Loucy (cell line): ENCODE results near the gene ZNF160.

Experiments
- H2AFZ ChIP-seq: fragments of 200-600 bp; sonication (generic); 2 replicates; pipeline ENCODE4 v1.6.0; 2016; ENCODE audit warnings: antibody characterized with exemption, mild to moderate bottlenecking, low read length, moderate library complexity
- H3F3A ChIP-seq: fragments of 200-600 bp; 2 replicates; pipeline ENCODE4 v1.6.0; 2016; ENCODE audit warnings: antibody characterized with exemption, low read depth, mild to moderate bottlenecking
- H3K27me3 ChIP-seq: fragments of 200-600 bp; sonication (generic); 2 replicates; pipeline ENCODE4 v1.6.1; 2014; ENCODE audit warnings: low read length, mild to moderate bottlenecking; ENCODE audit not compliant: insufficient read depth, poor library complexity, severe bottlenecking
- H3K36me3 ChIP-seq: fragments of 200-600 bp; sonication (generic); 2 replicates; pipeline ENCODE4 v1.6.1; 2016; ENCODE audit warnings: low read length; ENCODE audit not compliant: insufficient read depth
- H3K4me1 ChIP-seq: fragments of 200-600 bp; sonication (generic); 2 replicates; pipeline ENCODE4 v1.5.1; 2014; ENCODE audit warnings: low read length, mild to moderate bottlenecking; ENCODE audit not compliant: insufficient read depth, poor library complexity, severe bottlenecking
- H3K4me2 ChIP-seq: fragments of 200-600 bp; sonication (generic); 2 replicates; pipeline ENCODE4 v1.6.0; 2014; ENCODE audit warnings: antibody characterized with exemption, low read length, low read depth, mild to moderate bottlenecking; ENCODE audit not compliant: poor library complexity, severe bottlenecking
- H3K4me3 ChIP-seq: fragments of 200-600 bp; sonication (generic); 2 replicates; pipeline ENCODE4 v1.5.1; 2014; ENCODE audit warnings: low read length, mild to moderate bottlenecking, mixed read lengths; ENCODE audit not compliant: poor library complexity, severe bottlenecking
- H3K79me2 ChIP-seq: fragments of 200-600 bp; sonication (generic); 2 replicates; pipeline ENCODE4 v1.6.1; 2014; ENCODE audit warnings: low read length; ENCODE audit not compliant: insufficient read depth
- H3K9ac ChIP-seq: fragments of 200-600 bp; sonication (generic); 2 replicates; pipeline ENCODE4 v1.6.0; 2014; ENCODE audit warnings: mild to moderate bottlenecking, low read depth, low read length, moderate library complexity; ENCODE audit not compliant: poor library complexity, severe bottlenecking
- H3K9me2 ChIP-seq: fragments of 200-600 bp; sonication (generic); replicated peaks from 2 replicates; pipeline ENCODE4 v1.6.1; 2016; ENCODE audit warnings: low read depth, low read length, mixed read lengths
- H3K9me3 ChIP-seq: fragments of 200-600 bp; sonication (generic); 2 replicates; pipeline ENCODE4 v1.6.1; 2014; ENCODE audit warnings: mild to moderate bottlenecking, antibody characterized with exemption, low read length, low read depth; ENCODE audit not compliant: insufficient read depth
- H4K20me1 ChIP-seq: fragments of 200-600 bp; sonication (generic); 2 replicates; pipeline ENCODE4 v1.6.0; 2014; ENCODE audit warnings: antibody characterized with exemption, low read length, mild to moderate bottlenecking; ENCODE audit not compliant: insufficient read depth, poor library complexity, severe bottlenecking
- EZH2phosphoT487 ChIP-seq: fragments of 200-600 bp; IDR thresholded peaks from 2 replicates; pipeline ENCODE4 v1.6.1; 2018; ENCODE audit warnings: antibody characterized with exemption, mild to moderate bottlenecking, moderate library complexity, borderline replicate concordance
- TF ChIP-seq, protein P1 (sequence below): fragments of 200-600 bp; sonication (generic); conservative IDR thresholded peaks from 2 replicates; pipeline ENCODE4 v1.5.1; 2014; ENCODE audit warnings: mild to moderate bottlenecking, antibody characterized with exemption, low read length

ZNF160 gene

GRCh38 chr19:53041366-53041765 lies 61.9 kb downstream of the ZNF160 start:
- Histone ChIP-seq H3F3A (no peaks in the 10 kb centered on the region), H3K9me2 (no peaks in the 10 kb centered on the region), H2AFZ (no peak overlapping the region), H3K4me3 (no peak overlapping the region), H3K27me3 (no peaks in the 10 kb centered on the region), H3K4me1 (no peaks in the 10 kb centered on the region), H3K4me2 (no peak overlapping the region), H4K20me1 (no peaks in the 10 kb centered on the region), H3K9ac (no peak overlapping the region), H3K36me3 (no peaks in the 10 kb centered on the region), H3K9me3 (peaks cover 8% of the 10 kb centered on the region; the same call in 1 of the 2 replicates), H3K79me2 (no peaks in the 10 kb centered on the region)
- TF ChIP-seq EZH2phosphoT487, result no peak
- TF ChIP-seq, protein P1, sequence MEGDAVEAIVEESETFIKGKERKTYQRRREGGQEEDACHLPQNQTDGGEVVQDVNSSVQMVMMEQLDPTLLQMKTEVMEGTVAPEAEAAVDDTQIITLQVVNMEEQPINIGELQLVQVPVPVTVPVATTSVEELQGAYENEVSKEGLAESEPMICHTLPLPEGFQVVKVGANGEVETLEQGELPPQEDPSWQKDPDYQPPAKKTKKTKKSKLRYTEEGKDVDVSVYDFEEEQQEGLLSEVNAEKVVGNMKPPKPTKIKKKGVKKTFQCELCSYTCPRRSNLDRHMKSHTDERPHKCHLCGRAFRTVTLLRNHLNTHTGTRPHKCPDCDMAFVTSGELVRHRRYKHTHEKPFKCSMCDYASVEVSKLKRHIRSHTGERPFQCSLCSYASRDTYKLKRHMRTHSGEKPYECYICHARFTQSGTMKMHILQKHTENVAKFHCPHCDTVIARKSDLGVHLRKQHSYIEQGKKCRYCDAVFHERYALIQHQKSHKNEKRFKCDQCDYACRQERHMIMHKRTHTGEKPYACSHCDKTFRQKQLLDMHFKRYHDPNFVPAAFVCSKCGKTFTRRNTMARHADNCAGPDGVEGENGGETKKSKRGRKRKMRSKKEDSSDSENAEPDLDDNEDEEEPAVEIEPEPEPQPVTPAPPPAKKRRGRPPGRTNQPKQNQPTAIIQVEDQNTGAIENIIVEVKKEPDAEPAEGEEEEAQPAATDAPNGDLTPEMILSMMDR, result no peak

- H3K9ac ChIP-seq, result no peak overlapping the region
These were observed 65.8 kb downstream of the ZNF160 start for GRCh38 chr19:53037101-53038097.

GRCh38 chr19:53034948-53035675 lies 68.1 kb downstream of the ZNF160 start:
- H2AFZ ChIP-seq, result no peak overlapping the region
- no peaks in the 10 kb centered on the region for H4K20me1 ChIP-seq
- no peak overlapping the region for H3K9ac ChIP-seq
- no peaks in the 10 kb centered on the region for H3K27me3 ChIP-seq
- no peaks in the 10 kb centered on the region for H3K79me2 ChIP-seq
- no peaks in the 10 kb centered on the region for H3K36me3 ChIP-seq
- H3K4me2 ChIP-seq, result no peak overlapping the region
- no peak for TF ChIP-seq EZH2phosphoT487
- TF ChIP-seq, protein P1, result no peak
- no peaks in the 10 kb centered on the region for H3K4me1 ChIP-seq
- no peaks in the 10 kb centered on the region for H3F3A ChIP-seq
- no peak overlapping the region for H3K4me3 ChIP-seq
- H3K9me3 ChIP-seq, result peaks cover 3% of the 10 kb centered on the region; the same call in 1 of the 2 replicates
- no peaks in the 10 kb centered on the region for H3K9me2 ChIP-seq

More at GRCh38 chr19:53037101-53038097, 65.8 kb downstream of the ZNF160 start:
- no peak overlapping the region for H2AFZ ChIP-seq
- peaks cover 4% of the 10 kb centered on the region; the same call in 1 of the 2 replicates for H3K9me3 ChIP-seq
- H3K9me2 ChIP-seq, result no peaks in the 10 kb centered on the region
- H3K36me3 ChIP-seq, result no peaks in the 10 kb centered on the region
- no peak overlapping the region for H3K4me3 ChIP-seq
- TF ChIP-seq EZH2phosphoT487, result no peak
- TF ChIP-seq, protein P1, result no peak
- H4K20me1 ChIP-seq, result no peaks in the 10 kb centered on the region
- H3K4me2 ChIP-seq, result no peak overlapping the region
- no peaks in the 10 kb centered on the region for H3K27me3 ChIP-seq
- no peaks in the 10 kb centered on the region for H3K4me1 ChIP-seq
- no peaks in the 10 kb centered on the region for H3K79me2 ChIP-seq
- no peaks in the 10 kb centered on the region for H3F3A ChIP-seq
